H9 (cell line): ENCODE data around the gene SKIDA1. TPM values are rescaled to one million over a fixed set of nuclear protein-coding genes. Genes with fewer than 3 reads are reported as not detected.
A peak's percentile ranks its signal among the peaks of the same experiment; 100 is the strongest.

ENCODE experiments used
- DNase-seq: peaks from one replicate; pipeline ENCODE4 v3.0.0-alpha.2; 2017
- H2AFZ ChIP-seq: one replicate; pipeline ENCODE4 v1.6.1; 2013; ENCODE audit warnings: mild to moderate bottlenecking, low read length, control low read depth, moderate library complexity
- H2AK5ac ChIP-seq: 2 replicates; pipeline ENCODE4 v1.6.1; 2013; ENCODE audit warnings: low read length, control low read depth, mixed read lengths; ENCODE audit not compliant: insufficient read length
- H2BK120ac ChIP-seq: one replicate; pipeline ENCODE4 v1.6.1; 2013; ENCODE audit warnings: low read depth, mild to moderate bottlenecking, low read length, control low read depth, inconsistent platforms; ENCODE audit not compliant: poor library complexity, severe bottlenecking
- H2BK12ac ChIP-seq: 2 replicates; pipeline ENCODE4 v1.6.1; 2013; ENCODE audit warnings: low read length, control low read depth, mixed read lengths, low read depth; ENCODE audit not compliant: insufficient read length
- H2BK15ac ChIP-seq: 2 replicates; pipeline ENCODE4 v1.6.1; 2013; ENCODE audit warnings: low read depth, low read length, control low read depth
- H2BK20ac ChIP-seq: one replicate; pipeline ENCODE4 v1.6.1; 2013; ENCODE audit warnings: low read depth, mild to moderate bottlenecking, low read length, control low read depth, inconsistent platforms; ENCODE audit not compliant: poor library complexity, severe bottlenecking
- H2BK5ac ChIP-seq: 2 replicates; pipeline ENCODE4 v1.6.1; 2013; ENCODE audit warnings: low read length, control low read depth, mixed read lengths; ENCODE audit not compliant: insufficient read length
- H3K14ac ChIP-seq: 2 replicates; pipeline ENCODE4 v1.6.1; 2013; ENCODE audit warnings: low read length, control low read depth; ENCODE audit not compliant: insufficient read depth
- H3K18ac ChIP-seq: 2 replicates; pipeline ENCODE4 v1.6.1; 2013; ENCODE audit warnings: low read depth, mild to moderate bottlenecking, mixed read lengths, low read length, control low read depth; ENCODE audit not compliant: insufficient read length
- H3K23ac ChIP-seq: 2 replicates; pipeline ENCODE4 v1.6.1; 2013; ENCODE audit warnings: low read length, control low read depth, mixed read lengths, low read depth; ENCODE audit not compliant: insufficient read length
- H3K23me2 ChIP-seq: 2 replicates; pipeline ENCODE4 v1.6.1; 2013; ENCODE audit warnings: low read depth, mild to moderate bottlenecking, mixed read lengths, low read length, control low read depth; ENCODE audit not compliant: insufficient read length, poor library complexity, severe bottlenecking
- H3K27ac ChIP-seq: 2 replicates; pipeline ENCODE4 v1.5.1; 2013; ENCODE audit warnings: low read length, control low read depth, mixed read lengths, low read depth; ENCODE audit not compliant: insufficient read length
- H3K27me3 ChIP-seq: 2 replicates; pipeline ENCODE4 v1.6.1; 2013; ENCODE audit warnings: low read length, control low read depth, inconsistent platforms; ENCODE audit not compliant: insufficient read depth
- H3K4ac ChIP-seq: 2 replicates; pipeline ENCODE4 v1.6.1; 2013; ENCODE audit warnings: low read depth, mild to moderate bottlenecking, control low read depth, inconsistent platforms, low read length, moderate library complexity
- H3K4me1 ChIP-seq: 2 replicates; pipeline ENCODE4 v1.6.1; 2013; ENCODE audit warnings: low read length, control low read depth, inconsistent platforms; ENCODE audit not compliant: insufficient read depth
- H3K4me2 ChIP-seq: 2 replicates; pipeline ENCODE4 v1.6.1; 2013; ENCODE audit warnings: low read length, control low read depth, mixed read lengths; ENCODE audit not compliant: insufficient read length, insufficient read depth
- H3K56ac ChIP-seq: 2 replicates; pipeline ENCODE4 v1.6.1; 2013; ENCODE audit warnings: low read depth, mild to moderate bottlenecking, mixed read lengths, low read length, control low read depth; ENCODE audit not compliant: insufficient read length
- H3K79me1 ChIP-seq: 2 replicates; pipeline ENCODE4 v1.6.1; 2013; ENCODE audit warnings: low read depth, mild to moderate bottlenecking, moderate library complexity, low read length, control low read depth, inconsistent platforms; ENCODE audit not compliant: insufficient read depth, poor library complexity, severe bottlenecking
- H3K79me2 ChIP-seq: 2 replicates; pipeline ENCODE4 v1.6.1; 2013; ENCODE audit warnings: low read length, control low read depth, inconsistent platforms; ENCODE audit not compliant: insufficient read depth
- H3K9ac ChIP-seq: 2 replicates; pipeline ENCODE4 v1.6.1; 2013; ENCODE audit warnings: low read length, control low read depth, mixed read lengths; ENCODE audit not compliant: insufficient read length; ENCODE audit errors: extremely low read depth
- H3K9me3 ChIP-seq: one replicate; pipeline ENCODE4 v1.6.1; 2013; ENCODE audit warnings: low read depth, low read length, inconsistent platforms; ENCODE audit not compliant: control insufficient read depth
- H3T11ph ChIP-seq: one replicate; pipeline ENCODE4 v1.6.1; 2013; ENCODE audit warnings: mild to moderate bottlenecking, low read length, control low read depth, inconsistent platforms
- H4K20me1 ChIP-seq: one replicate; pipeline ENCODE4 v1.6.1; 2013; ENCODE audit not compliant: control insufficient read depth, insufficient read length, insufficient read depth
- H4K5ac ChIP-seq: 2 replicates; pipeline ENCODE4 v1.6.1; 2013; ENCODE audit warnings: low read depth, mild to moderate bottlenecking, mixed read lengths, low read length, control low read depth; ENCODE audit not compliant: insufficient read length
- H4K8ac ChIP-seq: replicated peaks from 2 replicates; pipeline ENCODE4 v1.6.1; 2013; ENCODE audit warnings: low read length, control low read depth, mixed read lengths, low read depth; ENCODE audit not compliant: insufficient read length
- H4K91ac ChIP-seq: 2 replicates; pipeline ENCODE4 v1.6.1; 2013; ENCODE audit warnings: low read depth, mild to moderate bottlenecking, moderate library complexity, mixed read lengths, low read length, control low read depth; ENCODE audit not compliant: insufficient read length
- H3K27ac Mint-ChIP-seq, 3 experiments: 2 replicates in 2 of 3; 3 replicates in 1 of 3; pipeline ENCODE4 v1.8.0; 2020 to 2021; ENCODE audit warnings: mixed read lengths in 3 of 3, mild to moderate bottlenecking in 1 of 3, moderate library complexity in 1 of 3
- H3K27me3 Mint-ChIP-seq: 2 replicates; pipeline ENCODE4 v1.8.0; 2021; ENCODE audit warnings: low read depth, mild to moderate bottlenecking, moderate library complexity, mixed read lengths
- H3K36me3 Mint-ChIP-seq, 3 experiments: 2 replicates in 2 of 3; 3 replicates in 1 of 3; pipeline ENCODE4 v1.8.0; 2020 to 2021; ENCODE audit warnings: low read depth in 3 of 3, mixed read lengths in 3 of 3; ENCODE audit not compliant: insufficient read depth in 1 of 3
- H3K4me1 Mint-ChIP-seq, 2 experiments: 2 replicates each; pipeline ENCODE4 v1.8.0; 2020; ENCODE audit warnings: mixed read lengths in 2 of 2
- H3K4me3 Mint-ChIP-seq, 2 experiments: 2 replicates in 1 of 2; 3 replicates in 1 of 2; pipeline ENCODE4 v1.8.0; 2020 to 2021; ENCODE audit warnings: mild to moderate bottlenecking in 2 of 2, mixed read lengths in 2 of 2, moderate library complexity in 1 of 2
- H3K9me3 Mint-ChIP-seq, 2 experiments: 2 replicates in 1 of 2; 3 replicates in 1 of 2; pipeline ENCODE4 v1.8.0; 2020; ENCODE audit warnings: mild to moderate bottlenecking in 2 of 2, mixed read lengths in 2 of 2, moderate library complexity in 1 of 2
- CTCF ChIP-seq: fragments of 200-600 bp; sonication (generic); conservative IDR thresholded peaks from 3 replicates; pipeline ENCODE4 v1.8.0; 2021; ENCODE audit warnings: antibody characterized with exemption, mild to moderate bottlenecking
- WGBS: extraction: QIAGEN DNeasy Blood & Tissue Kit; methylation state at CpG from one replicate; pipeline ENCODE4 v1.1.7; 2013; ENCODE audit warnings: missing lambda C conversion rate, low lambda C conversion rate, mixed read lengths; ENCODE audit not compliant: insufficient read length; ENCODE audit errors: extremely low coverage; 5-methylcytosine and 5-hydroxymethylcytosine counted together
- total RNA-seq: library from RNA; stranded (reverse); gene quantifications from 2 replicates; pipeline ENCODE4 v1.2.1, GENCODE V29; 2021

Gene SKIDA1
- total RNA-seq, 1 experiment from 2014 or later: 5.9 TPM

DNA sequence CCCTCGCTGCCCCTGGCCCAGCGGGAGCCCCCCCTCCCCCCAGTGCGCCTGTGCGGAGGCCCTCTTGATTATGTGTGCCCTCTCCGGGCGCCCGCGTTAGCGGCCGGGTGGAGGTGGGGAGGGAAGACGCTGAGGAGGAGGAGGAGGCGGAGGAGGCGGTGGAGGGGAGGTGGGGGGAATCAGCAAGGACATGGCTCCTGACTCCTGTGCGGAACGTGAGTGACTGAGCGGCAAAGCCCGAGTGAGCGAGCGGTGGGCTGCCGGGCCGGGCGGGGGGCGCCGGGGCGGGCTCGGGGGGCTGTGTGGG, 8.8 kb upstream of the SKIDA1 start:
- H4K91ac ChIP-seq: no peak overlapping the region
- peak overlapping the region; percentile 80 to 90 for H3K4me3 Mint-ChIP-seq
- no CpG with 5 or more reads among the region's 26 CpGs for WGBS
- H2AFZ ChIP-seq: no peak overlapping the region
- H3K9me3 Mint-ChIP-seq: no peaks in the 10 kb centered on the region
- no peak overlapping the region for H2BK15ac ChIP-seq
- H3K23ac ChIP-seq: no peak overlapping the region
- H2BK120ac ChIP-seq: no peak overlapping the region
- no peak overlapping the region for H2AK5ac ChIP-seq
- peak overlapping the region; percentile 29 for H3K4me2 ChIP-seq
- H3T11ph ChIP-seq: no peak overlapping the region
- no peak overlapping the region for H3K4ac ChIP-seq
- H3K79me2 ChIP-seq: peaks cover 11% of the 10 kb centered on the region; the same call in 1 of the 2 replicates
- no peak overlapping the region for H2BK20ac ChIP-seq
- no peak overlapping the region for H3K56ac ChIP-seq
- H4K20me1 ChIP-seq: no peaks in the 10 kb centered on the region
- no peak overlapping the region for H3K14ac ChIP-seq
- H3K27ac ChIP-seq: no peak overlapping the region
- no peak overlapping the region for H4K8ac ChIP-seq
- H3K9me3 ChIP-seq: no peaks in the 10 kb centered on the region
- no peak for TF ChIP-seq CTCF
- no peak overlapping the region for H2BK5ac ChIP-seq
- H3K27ac Mint-ChIP-seq: peak overlapping the region in 2 of 3 experiments; percentile 93 to 94; a peak in 2 of 7 replicates
- peaks cover 4% of the 10 kb centered on the region; the same call in 1 of the 2 replicates for H3K4me1 ChIP-seq
- H3K4me1 Mint-ChIP-seq: peaks cover 29 to 40% of the 10 kb centered on the region in 2 experiments
- peaks cover 12 to 26% (median 21%) of the 10 kb centered on the region in 3 experiments; a peak in 6 of 7 replicates for H3K36me3 Mint-ChIP-seq
- H3K27me3 ChIP-seq: no peaks in the 10 kb centered on the region
- H2BK12ac ChIP-seq: no peak overlapping the region
- H3K9ac ChIP-seq: no peak overlapping the region
- peak overlapping the region; percentile 62 for H3K18ac ChIP-seq
- peaks cover 7% of the 10 kb centered on the region for H3K23me2 ChIP-seq
- H3K27me3 Mint-ChIP-seq: no peaks in the 10 kb centered on the region
- no peak for DNase-seq
- H4K5ac ChIP-seq: no peak overlapping the region
- H3K79me1 ChIP-seq: peaks cover 5% of the 10 kb centered on the region
